Bronchial epithelial cell (primary cell): ENCODE measurements around the gene ZBTB48. TPM values are rescaled to one million over a fixed set of nuclear protein-coding genes. Genes with fewer than 3 reads are reported as not detected.

Experiments used
- DNase-seq: peaks from one replicate; pipeline ENCODE4 v3.0.0-alpha.2; 2010; ENCODE audit warnings: low read depth
- FAIRE-seq: peaks from 2 replicates; lab custom pipeline; 2011; peaks lifted over from hg19 to GRCh38; lab: Jason Lieb, UNC
- H3K27me3 ChIP-seq: 2 replicates; pipeline ENCODE4 v1.5.1; 2011; ENCODE audit warnings: low read length; ENCODE audit not compliant: control insufficient read depth, insufficient read depth
- H3K36me3 ChIP-seq: 2 replicates; pipeline ENCODE4 v1.5.1; 2011; ENCODE audit warnings: low read length; ENCODE audit not compliant: control insufficient read depth, insufficient read depth
- H3K4me3 ChIP-seq: 2 replicates; pipeline ENCODE4 v1.5.1; 2011; ENCODE audit warnings: mild to moderate bottlenecking, low read depth, low read length, control low read depth
- total RNA-seq: library from RNA; depleted of rRNA; stranded (reverse); fragments of >200 nt; gene quantifications from 2 replicates; pipeline ENCODE4 v1.2.1, GENCODE V29; 2014
- TF ChIP-seq, protein P1 (sequence below): IDR thresholded peaks from 2 replicates; pipeline ENCODE4 v1.5.1; 2011; ENCODE audit warnings: mild to moderate bottlenecking, moderate library complexity, low read length, control low read depth, inconsistent platforms; ENCODE audit not compliant: insufficient read depth, severe bottlenecking

The ZBTB48 gene
- total RNA-seq, 1 donor from 2014 or later: 19.7 TPM

DNA sequence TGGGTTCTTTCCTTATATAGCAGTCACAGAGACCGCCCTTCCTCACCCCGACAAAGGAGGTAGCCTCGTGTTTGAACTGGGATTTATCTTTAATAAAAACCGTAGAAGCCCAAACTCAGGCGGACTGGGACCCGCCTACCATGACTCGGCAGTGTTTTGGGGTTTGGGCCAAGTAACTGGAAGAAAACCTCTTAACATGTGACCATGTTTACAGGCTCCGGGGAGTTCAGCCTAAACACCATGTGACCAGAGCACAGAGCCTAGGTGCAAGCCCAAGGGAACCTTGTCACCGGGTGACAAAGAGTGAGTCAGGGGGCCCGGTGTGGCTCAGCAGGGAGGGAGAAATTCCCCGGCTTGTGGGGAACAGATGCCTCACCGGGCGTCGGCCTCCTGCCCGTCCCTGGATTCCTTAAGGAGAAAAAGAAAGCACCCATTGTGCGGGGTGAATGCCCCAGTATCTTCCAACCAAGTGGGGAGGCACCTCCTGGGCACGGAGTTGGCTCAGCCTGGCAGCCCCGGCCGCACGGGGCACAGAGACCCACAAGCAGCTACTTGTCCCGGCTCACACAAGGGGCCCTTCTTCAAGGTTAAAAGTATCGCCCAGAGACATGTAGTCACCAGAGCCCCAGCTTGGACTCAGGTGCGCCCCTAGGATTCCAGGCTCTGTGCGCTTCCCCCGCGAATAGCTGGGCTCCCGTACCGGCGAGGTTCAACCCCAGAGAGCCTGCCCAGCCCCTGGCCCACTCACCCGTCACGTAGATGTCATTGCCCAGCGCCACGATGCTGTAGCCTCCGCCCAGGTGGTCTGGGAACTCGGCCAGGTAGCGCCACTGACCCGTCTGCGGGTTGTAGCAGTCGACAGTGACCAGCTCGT, 21.5 kb downstream of the ZBTB48 start:
- DNase-seq: peak; percentile 98
- Histone ChIP-seq H3K4me3 (peak overlapping the region; percentile 99), H3K36me3 (peaks cover 29% of the 10 kb centered on the region), H3K27me3 (no peaks in the 10 kb centered on the region)
- no peak for FAIRE-seq
- TF ChIP-seq, protein P1, sequence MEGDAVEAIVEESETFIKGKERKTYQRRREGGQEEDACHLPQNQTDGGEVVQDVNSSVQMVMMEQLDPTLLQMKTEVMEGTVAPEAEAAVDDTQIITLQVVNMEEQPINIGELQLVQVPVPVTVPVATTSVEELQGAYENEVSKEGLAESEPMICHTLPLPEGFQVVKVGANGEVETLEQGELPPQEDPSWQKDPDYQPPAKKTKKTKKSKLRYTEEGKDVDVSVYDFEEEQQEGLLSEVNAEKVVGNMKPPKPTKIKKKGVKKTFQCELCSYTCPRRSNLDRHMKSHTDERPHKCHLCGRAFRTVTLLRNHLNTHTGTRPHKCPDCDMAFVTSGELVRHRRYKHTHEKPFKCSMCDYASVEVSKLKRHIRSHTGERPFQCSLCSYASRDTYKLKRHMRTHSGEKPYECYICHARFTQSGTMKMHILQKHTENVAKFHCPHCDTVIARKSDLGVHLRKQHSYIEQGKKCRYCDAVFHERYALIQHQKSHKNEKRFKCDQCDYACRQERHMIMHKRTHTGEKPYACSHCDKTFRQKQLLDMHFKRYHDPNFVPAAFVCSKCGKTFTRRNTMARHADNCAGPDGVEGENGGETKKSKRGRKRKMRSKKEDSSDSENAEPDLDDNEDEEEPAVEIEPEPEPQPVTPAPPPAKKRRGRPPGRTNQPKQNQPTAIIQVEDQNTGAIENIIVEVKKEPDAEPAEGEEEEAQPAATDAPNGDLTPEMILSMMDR: peak; percentile 25

DNA sequence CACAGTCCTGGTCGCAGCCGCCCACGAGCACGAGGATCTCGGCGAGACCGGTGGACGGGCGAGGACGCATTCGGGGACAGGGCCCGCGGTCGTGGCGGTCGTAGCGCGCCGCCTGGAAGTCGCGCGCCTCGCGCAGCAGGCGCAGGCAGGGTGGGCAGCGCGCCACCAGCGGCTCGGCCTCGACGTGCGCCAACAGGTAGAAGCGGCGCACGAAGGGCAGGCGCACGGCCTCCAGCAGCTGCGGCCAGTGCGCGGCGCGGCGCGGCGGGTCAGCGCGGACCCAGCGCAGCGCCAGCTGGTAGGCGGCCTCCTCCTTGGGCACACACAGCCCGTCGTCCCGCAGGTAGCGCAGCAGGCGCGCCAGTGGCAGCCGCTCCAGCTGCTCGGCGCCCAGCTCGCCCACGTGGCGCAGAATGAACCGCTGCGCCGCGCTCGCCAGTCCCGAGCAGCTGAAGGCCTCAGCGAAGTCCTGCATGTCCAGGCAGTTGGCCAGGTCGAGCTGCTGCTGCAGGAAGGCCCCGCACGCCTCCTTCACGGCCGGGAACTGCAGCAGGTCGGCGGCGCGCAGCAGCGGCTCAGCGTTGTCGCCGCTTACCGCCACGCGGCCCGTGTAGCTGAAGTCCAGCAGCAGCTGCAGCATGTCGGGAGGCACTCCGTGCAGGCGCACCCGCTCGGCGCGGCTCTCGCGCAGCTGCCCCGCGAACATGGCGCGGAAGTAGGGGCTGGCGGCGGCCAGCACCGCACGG, 22.3 kb downstream of the ZBTB48 start:
- Histone ChIP-seq H3K36me3 (peaks cover 22% of the 10 kb centered on the region), H3K27me3 (no peaks in the 10 kb centered on the region), H3K4me3 (peak overlapping the region; percentile 99)
- DNase-seq (peak; percentile 20), FAIRE-seq (no peak)
- TF ChIP-seq, protein P1: no peak

- TF ChIP-seq, protein P1: no peak
- Histone ChIP-seq H3K36me3 (peaks cover 16% of the 10 kb centered on the region), H3K4me3 (peak within 1 kb of the TSS; percentile 99), H3K27me3 (no peaks in the 10 kb centered on the region)
- no peak for FAIRE-seq
- DNase-seq: peak; percentile 56
Measured at GRCh38 chr1:6602669-6603237, 23.0 kb downstream of the ZBTB48 start, which contains the start of gene KLHL21. KLHL21 (minus strand) TSS chr1:6602869; CDS start chr1:6602817, 52 bp downstream.

DNA sequence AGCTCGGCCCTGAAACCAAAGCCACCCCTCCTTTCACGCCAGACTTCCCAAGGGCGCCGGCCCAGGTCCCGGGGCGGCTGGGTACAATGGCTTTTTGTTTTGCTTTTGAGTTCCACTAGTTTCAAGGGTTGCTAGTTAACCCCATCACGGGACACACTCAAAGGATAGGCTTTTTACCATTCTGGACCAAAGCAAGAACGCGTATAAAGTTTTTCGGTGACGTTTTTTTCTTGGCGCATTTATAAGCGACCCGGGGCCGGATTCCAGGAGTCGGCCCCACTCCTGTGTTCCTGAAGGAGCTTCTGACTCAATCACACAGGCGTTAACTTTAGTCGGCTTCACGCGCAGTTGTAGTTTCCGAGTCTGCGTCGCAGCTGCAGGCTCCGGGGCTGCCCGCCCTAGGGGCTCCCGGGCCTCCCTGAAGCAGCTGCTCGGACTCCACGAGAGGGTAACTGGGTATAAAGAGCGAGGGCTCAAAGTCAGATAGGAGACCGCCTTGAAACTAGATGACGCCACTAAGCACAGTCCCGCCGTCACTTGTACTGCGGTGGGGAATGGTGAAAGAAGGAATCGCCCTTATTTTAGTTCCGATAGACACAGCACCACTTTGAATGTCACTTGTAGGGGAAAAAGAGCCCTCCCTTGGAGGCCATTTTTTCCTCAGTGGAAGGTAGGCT, 23.6 kb downstream of the ZBTB48 start:
- FAIRE-seq (no peak), DNase-seq (peak; percentile 54)
- H3K27me3 ChIP-seq: no peaks in the 10 kb centered on the region
- H3K36me3 ChIP-seq: peaks cover 11% of the 10 kb centered on the region
- TF ChIP-seq, protein P1: no peak
- peak overlapping the region; percentile 99 for H3K4me3 ChIP-seq

GRCh38 chr1:6603915-6604558, 24.2 kb downstream of the ZBTB48 start:
- TF ChIP-seq, protein P1: no peak
- H3K36me3 ChIP-seq: peaks cover 8% of the 10 kb centered on the region
- no peak for FAIRE-seq
- peak; percentile 63 for DNase-seq
- no peak overlapping the region for H3K4me3 ChIP-seq
- no peaks in the 10 kb centered on the region for H3K27me3 ChIP-seq
